ENCODE data around the gene JSRP1.

The JSRP1 gene

GRCh38 chr19:2266183-2266993 is 10.2 kb upstream of the JSRP1 start:
- Histone ChIP-seq H3K4me3 (ENCODE audit: low read depth in 1 of 5, low read length in 5 of 5) (peak overlapping the region in 2 of 5 donors; percentile 22 to 32), H3K9ac (ENCODE audit: low read length in 5 of 5) (peak overlapping the region in 2 of 5 donors; percentile 23 to 41), H3K27me3 (ENCODE audit: control insufficient read depth in 5 of 5, insufficient read depth in 4 of 5, low read length in 5 of 5) (no peaks in the 10 kb centered on the region), H3K4me1 (ENCODE audit: control insufficient read depth in 5 of 5, insufficient read depth in 5 of 5, low read length in 5 of 5) (peaks cover 5 to 39% (median 32%) of the 10 kb centered on the region in 5 donors), H3K27ac (ENCODE audit: low read depth, low read length) (peak overlapping the region; percentile 46), H3K9me3 (ENCODE audit: control insufficient read depth in 5 of 5, low read length in 5 of 5) (no peaks in the 10 kb centered on the region), H3K36me3 (ENCODE audit: control insufficient read depth in 5 of 5, insufficient read depth in 5 of 5, low read length in 5 of 5) (peaks cover 0 to 3% (median under 1%) of the 10 kb centered on the region in 5 donors)

- H3K9me3 ChIP-seq (ENCODE audit: control insufficient read depth in 5 of 5, low read length in 5 of 5): no peaks in the 10 kb centered on the region
Observed at GRCh38 chr19:2261438-2262172, 5.4 kb upstream of the JSRP1 start.

GRCh38 chr19:2260341-2260805 is 4.2 kb upstream of the JSRP1 start:
- H3K4me1 ChIP-seq (ENCODE audit: control insufficient read depth in 5 of 5, insufficient read depth in 5 of 5, low read length in 5 of 5): no peaks in the 10 kb centered on the region
- H3K27ac ChIP-seq (ENCODE audit: low read depth, low read length): no peak overlapping the region
- H3K36me3 ChIP-seq (ENCODE audit: control insufficient read depth in 5 of 5, insufficient read depth in 5 of 5, low read length in 5 of 5): no peaks in the 10 kb centered on the region
- H3K27me3 ChIP-seq (ENCODE audit: control insufficient read depth in 5 of 5, insufficient read depth in 4 of 5, low read length in 5 of 5): no peaks in the 10 kb centered on the region
- H3K9ac ChIP-seq (ENCODE audit: low read length in 5 of 5): no peak overlapping the region
- H3K4me3 ChIP-seq (ENCODE audit: low read depth in 1 of 5, low read length in 5 of 5): no peak overlapping the region
- H3K9me3 ChIP-seq (ENCODE audit: control insufficient read depth in 5 of 5, low read length in 5 of 5): no peaks in the 10 kb centered on the region

More at GRCh38 chr19:2261438-2262172, 5.4 kb upstream of the JSRP1 start:
- H3K4me3 ChIP-seq (ENCODE audit: low read depth in 1 of 5, low read length in 5 of 5): no peak overlapping the region
- H3K4me1 ChIP-seq (ENCODE audit: control insufficient read depth in 5 of 5, insufficient read depth in 5 of 5, low read length in 5 of 5): peaks cover 3 to 9% (median 7%) of the 10 kb centered on the region in 5 donors
- H3K27me3 ChIP-seq (ENCODE audit: control insufficient read depth in 5 of 5, insufficient read depth in 4 of 5, low read length in 5 of 5): no peaks in the 10 kb centered on the region
- H3K36me3 ChIP-seq (ENCODE audit: control insufficient read depth in 5 of 5, insufficient read depth in 5 of 5, low read length in 5 of 5): no peaks in the 10 kb centered on the region
- H3K27ac ChIP-seq (ENCODE audit: low read depth, low read length): no peak overlapping the region
- H3K9ac ChIP-seq (ENCODE audit: low read length in 5 of 5): no peak overlapping the region

DNA sequence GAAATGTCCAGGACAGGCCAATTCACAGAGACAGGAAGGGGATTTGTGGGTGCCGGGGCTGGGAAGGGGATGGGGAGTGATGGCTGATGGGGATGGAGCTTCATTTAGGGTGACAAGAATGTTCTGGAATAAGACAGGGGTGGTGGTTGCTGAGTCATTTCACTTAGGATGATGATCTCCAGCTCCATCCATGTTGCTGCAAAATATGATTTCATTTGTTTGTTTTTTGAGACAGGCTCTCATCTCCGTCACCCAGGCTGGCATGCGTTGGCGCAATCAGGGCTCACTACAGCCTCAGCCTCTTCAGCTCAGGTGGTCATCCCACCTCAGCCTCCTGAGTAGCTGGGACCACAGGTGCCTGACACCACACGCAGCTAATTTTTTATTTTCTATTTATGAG is 3.1 kb upstream of the JSRP1 start:
- no peak overlapping the region for H3K4me3 ChIP-seq (ENCODE audit: low read depth in 1 of 5, low read length in 5 of 5)
- no peak overlapping the region for H3K27ac ChIP-seq (ENCODE audit: low read depth, low read length)
- H3K4me1 ChIP-seq (ENCODE audit: control insufficient read depth in 5 of 5, insufficient read depth in 5 of 5, low read length in 5 of 5): no peaks in the 10 kb centered on the region
- H3K36me3 ChIP-seq (ENCODE audit: control insufficient read depth in 5 of 5, insufficient read depth in 5 of 5, low read length in 5 of 5): no peaks in the 10 kb centered on the region
- no peak overlapping the region for H3K9ac ChIP-seq (ENCODE audit: low read length in 5 of 5)
- H3K9me3 ChIP-seq (ENCODE audit: control insufficient read depth in 5 of 5, low read length in 5 of 5): no peaks in the 10 kb centered on the region
- H3K27me3 ChIP-seq (ENCODE audit: control insufficient read depth in 5 of 5, insufficient read depth in 4 of 5, low read length in 5 of 5): peaks cover 0 to under 1% (median 0%) of the 10 kb centered on the region in 5 donors

DNA sequence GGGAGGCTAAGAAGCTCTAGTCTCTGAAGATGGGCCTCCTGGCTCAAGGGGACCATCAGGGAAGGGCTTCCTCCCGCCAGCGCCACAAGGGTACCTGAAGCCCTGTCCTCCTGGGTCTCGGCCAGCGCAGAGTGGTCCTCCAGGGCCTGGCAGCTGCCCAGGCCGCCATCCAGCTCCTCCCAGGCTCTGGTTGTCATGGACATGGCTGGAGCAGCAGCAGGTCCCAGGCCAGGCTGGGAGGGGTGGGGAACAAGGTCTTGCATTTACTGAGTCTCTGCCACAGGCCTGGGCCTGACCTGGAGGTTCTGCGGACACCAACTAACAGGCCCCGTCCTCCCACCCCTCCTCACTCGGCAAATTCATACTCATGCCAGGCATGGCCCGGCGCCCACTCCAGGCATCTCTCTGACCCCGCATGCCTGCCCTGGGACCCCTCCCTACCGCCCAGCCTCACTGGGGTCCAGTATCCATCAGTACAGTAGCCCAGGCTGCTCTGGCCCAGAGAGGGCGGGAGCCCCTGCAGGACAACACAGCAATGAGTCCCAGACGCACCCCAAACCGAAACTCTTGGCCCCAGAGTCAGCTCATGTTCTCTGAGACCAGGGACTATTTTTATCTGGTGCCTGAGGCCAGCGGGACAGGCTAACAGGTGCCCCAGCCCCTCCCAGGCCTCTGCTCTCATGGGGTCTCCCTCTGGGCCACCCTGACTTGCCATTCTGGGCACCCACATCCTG is 938 bp downstream of the JSRP1 start:
- Histone ChIP-seq H3K4me3 (ENCODE audit: low read depth in 1 of 5, low read length in 5 of 5) (no peak overlapping the region), H3K36me3 (ENCODE audit: control insufficient read depth in 5 of 5, insufficient read depth in 5 of 5, low read length in 5 of 5) (no peaks in the 10 kb centered on the region), H3K27ac (ENCODE audit: low read depth, low read length) (no peak overlapping the region), H3K27me3 (ENCODE audit: control insufficient read depth in 5 of 5, insufficient read depth in 4 of 5, low read length in 5 of 5) (peaks cover 33 to 37% (median 35%) of the 10 kb centered on the region in 5 donors), H3K4me1 (ENCODE audit: control insufficient read depth in 5 of 5, insufficient read depth in 5 of 5, low read length in 5 of 5) (peaks cover 0 to 37% (median 30%) of the 10 kb centered on the region in 5 donors), H3K9ac (ENCODE audit: low read length in 5 of 5) (no peak overlapping the region), H3K9me3 (ENCODE audit: control insufficient read depth in 5 of 5, low read length in 5 of 5) (no peaks in the 10 kb centered on the region)

DNA sequence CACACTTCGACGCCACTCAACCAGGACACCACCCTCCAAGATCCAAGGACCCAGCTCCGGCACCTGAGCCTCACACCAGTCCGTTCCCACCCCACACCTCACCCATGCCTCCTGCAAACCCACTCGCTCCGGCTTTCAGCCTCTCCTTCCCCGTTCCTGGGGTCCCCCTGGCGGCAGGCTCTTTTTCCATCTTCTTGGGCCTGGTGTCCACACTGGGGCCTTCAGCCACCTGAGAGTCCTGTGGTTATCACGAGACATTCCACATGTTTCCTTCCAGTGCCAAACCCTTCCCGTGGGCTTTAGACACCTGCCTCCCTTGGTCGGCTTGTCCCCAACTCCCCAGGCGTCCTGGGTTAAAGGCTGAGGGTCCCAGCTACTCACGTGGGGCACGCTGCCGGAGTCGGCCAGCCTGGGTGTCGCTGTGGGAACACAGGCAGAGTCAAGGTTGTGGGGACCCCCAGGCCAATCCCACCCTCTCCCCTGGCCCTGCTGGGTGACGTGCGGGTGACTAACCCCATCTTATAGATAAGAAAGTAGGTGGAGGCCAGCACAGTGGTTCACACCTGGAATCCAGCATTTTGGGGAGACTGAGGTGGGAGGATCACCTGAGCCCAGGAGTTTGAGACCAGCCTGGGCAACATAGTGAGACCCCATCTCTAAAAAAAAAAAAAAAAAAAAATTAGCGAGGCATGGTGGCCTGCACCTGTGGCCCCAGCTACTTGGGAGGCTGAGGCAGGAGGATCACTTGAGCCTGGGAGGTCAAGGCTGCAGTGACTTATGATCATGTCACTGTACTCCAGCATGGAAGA is 1.9 kb downstream of the JSRP1 start:
- Histone ChIP-seq H3K4me3 (ENCODE audit: low read depth in 1 of 5, low read length in 5 of 5) (no peak overlapping the region), H3K36me3 (ENCODE audit: control insufficient read depth in 5 of 5, insufficient read depth in 5 of 5, low read length in 5 of 5) (no peaks in the 10 kb centered on the region), H3K27me3 (ENCODE audit: control insufficient read depth in 5 of 5, insufficient read depth in 4 of 5, low read length in 5 of 5) (peaks cover 42 to 47% (median 43%) of the 10 kb centered on the region in 5 donors), H3K9me3 (ENCODE audit: control insufficient read depth in 5 of 5, low read length in 5 of 5) (no peaks in the 10 kb centered on the region), H3K4me1 (ENCODE audit: control insufficient read depth in 5 of 5, insufficient read depth in 5 of 5, low read length in 5 of 5) (peaks cover 0 to 41% (median 33%) of the 10 kb centered on the region in 5 donors), H3K9ac (ENCODE audit: low read length in 5 of 5) (no peak overlapping the region), H3K27ac (ENCODE audit: low read depth, low read length) (no peak overlapping the region)

- H3K4me3 ChIP-seq (ENCODE audit: low read depth in 1 of 5, low read length in 5 of 5): peak overlapping the region in 1 of 5 donors; percentile 44
Observed at GRCh38 chr19:2253106-2254063, 2.8 kb downstream of the JSRP1 start.

GRCh38 chr19:2252797-2253105 is 3.5 kb downstream of the JSRP1 start:
- Histone ChIP-seq H3K27me3 (ENCODE audit: control insufficient read depth in 5 of 5, insufficient read depth in 4 of 5, low read length in 5 of 5) (peaks cover 42 to 47% (median 43%) of the 10 kb centered on the region in 5 donors), H3K27ac (ENCODE audit: low read depth, low read length) (no peak overlapping the region), H3K36me3 (ENCODE audit: control insufficient read depth in 5 of 5, insufficient read depth in 5 of 5, low read length in 5 of 5) (peaks cover 0 to 11% (median 5%) of the 10 kb centered on the region in 5 donors), H3K4me1 (ENCODE audit: control insufficient read depth in 5 of 5, insufficient read depth in 5 of 5, low read length in 5 of 5) (peaks cover 0 to 41% (median 33%) of the 10 kb centered on the region in 5 donors), H3K9me3 (ENCODE audit: control insufficient read depth in 5 of 5, low read length in 5 of 5) (no peaks in the 10 kb centered on the region), H3K4me3 (ENCODE audit: low read depth in 1 of 5, low read length in 5 of 5) (peak overlapping the region in 1 of 5 donors; percentile 44), H3K9ac (ENCODE audit: low read length in 5 of 5) (no peak overlapping the region)

More at GRCh38 chr19:2253106-2254063, 2.8 kb downstream of the JSRP1 start:
- Histone ChIP-seq H3K27ac (ENCODE audit: low read depth, low read length) (no peak overlapping the region), H3K9ac (ENCODE audit: low read length in 5 of 5) (no peak overlapping the region), H3K36me3 (ENCODE audit: control insufficient read depth in 5 of 5, insufficient read depth in 5 of 5, low read length in 5 of 5) (peaks cover 0 to 6% (median 3%) of the 10 kb centered on the region in 5 donors), H3K27me3 (ENCODE audit: control insufficient read depth in 5 of 5, insufficient read depth in 4 of 5, low read length in 5 of 5) (peaks cover 42 to 47% (median 43%) of the 10 kb centered on the region in 5 donors), H3K9me3 (ENCODE audit: control insufficient read depth in 5 of 5, low read length in 5 of 5) (no peaks in the 10 kb centered on the region), H3K4me1 (ENCODE audit: control insufficient read depth in 5 of 5, insufficient read depth in 5 of 5, low read length in 5 of 5) (peaks cover 0 to 41% (median 33%) of the 10 kb centered on the region in 5 donors)
